HG02973 (cell line): ENCODE results near the gene DUSP12.
A peak's percentile ranks its signal among the peaks of the same experiment; 100 is the strongest.
"Not testable (repeated sequence)": the region's sequence is repeated elsewhere in the genome, so short reads cannot be mapped to it uniquely, and the experiment has no call there.

ENCODE experiments used
- ATAC-seq: cut with Tn5 transposase; IDR thresholded peaks from one replicate; pipeline ENCODE4 v1.9.1; 2021; ENCODE audit warnings: moderate library complexity; ENCODE audit not compliant: unreplicated experiment

Gene DUSP12

GRCh38 chr1:161768986-161769672 is 19.5 kb downstream of the DUSP12 start:
- ATAC-seq: no peak

- ATAC-seq: not testable (repeated sequence)
Observed at GRCh38 chr1:161769673-161770045, 20.1 kb downstream of the DUSP12 start.

GRCh38 chr1:161770250-161770649 is 20.7 kb downstream of the DUSP12 start:
- ATAC-seq: no peak

- no peak for ATAC-seq
Observed at GRCh38 chr1:161771161-161771560, 21.6 kb downstream of the DUSP12 start.

DNA sequence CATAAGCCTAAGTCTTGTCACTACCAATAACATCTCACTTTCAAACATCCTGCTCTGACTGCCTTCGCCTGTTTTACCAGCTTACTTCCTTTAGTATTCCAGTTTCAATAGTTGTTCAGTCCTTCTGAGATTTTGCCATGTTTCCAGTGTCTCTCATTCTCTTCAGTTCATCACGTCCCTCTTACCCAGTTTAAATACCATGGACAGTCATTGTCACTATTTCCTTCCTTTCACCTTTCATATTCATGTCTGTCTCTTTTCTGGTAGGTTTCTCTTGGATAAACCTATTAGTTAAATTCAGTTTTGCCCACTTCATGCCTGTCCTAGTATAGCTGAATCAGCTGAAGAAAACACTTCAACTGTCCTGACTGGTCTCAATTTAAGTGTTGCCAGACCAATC is 22.4 kb downstream of the DUSP12 start:
- no peak for ATAC-seq

DNA sequence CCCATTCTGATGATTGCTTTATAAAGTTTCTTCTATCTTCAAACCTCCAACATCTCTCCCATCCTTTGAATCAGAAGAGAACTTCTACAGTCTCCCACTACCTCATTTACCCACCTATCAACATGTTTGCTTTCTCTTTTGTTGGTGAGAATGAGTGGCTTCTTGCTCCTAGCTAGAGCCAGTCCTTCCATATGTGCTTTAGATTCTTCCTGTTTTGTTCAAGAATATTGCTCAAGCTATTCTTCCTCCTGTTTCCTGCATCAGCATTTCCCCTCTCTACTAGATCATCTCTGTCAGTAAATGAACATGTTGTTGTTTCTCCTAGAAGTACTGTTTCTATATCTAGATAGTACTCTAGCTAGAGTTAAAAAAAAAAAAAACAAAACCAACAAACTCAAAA is 22.8 kb downstream of the DUSP12 start:
- no peak for ATAC-seq

GRCh38 chr1:161773791-161774190 is 24.2 kb downstream of the DUSP12 start:
- ATAC-seq: no peak

DNA sequence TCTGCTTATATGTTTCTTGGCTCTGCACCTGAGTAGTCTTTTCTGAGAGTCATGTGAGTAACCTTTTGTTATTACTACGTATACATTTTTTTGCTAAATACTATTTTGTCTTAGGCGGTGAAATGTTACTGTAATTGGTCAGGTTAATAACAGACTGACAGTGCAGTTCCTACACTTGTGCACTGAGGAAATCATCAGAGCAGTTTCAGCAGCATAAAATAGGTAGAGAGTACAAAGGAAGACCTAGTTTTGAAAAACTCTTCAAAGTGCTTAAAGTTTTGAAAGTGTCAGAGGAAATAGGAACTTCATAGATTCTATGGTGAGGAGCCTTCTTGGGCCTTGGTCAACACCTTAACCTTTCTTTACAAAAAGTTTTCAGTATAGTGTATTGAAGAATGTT is 27.7 kb downstream of the DUSP12 start:
- no peak for ATAC-seq

GRCh38 chr1:161778522-161778921 is 28.9 kb downstream of the DUSP12 start:
- no peak for ATAC-seq

GRCh38 chr1:161779393-161779792 is 29.8 kb downstream of the DUSP12 start:
- no peak for ATAC-seq

DNA sequence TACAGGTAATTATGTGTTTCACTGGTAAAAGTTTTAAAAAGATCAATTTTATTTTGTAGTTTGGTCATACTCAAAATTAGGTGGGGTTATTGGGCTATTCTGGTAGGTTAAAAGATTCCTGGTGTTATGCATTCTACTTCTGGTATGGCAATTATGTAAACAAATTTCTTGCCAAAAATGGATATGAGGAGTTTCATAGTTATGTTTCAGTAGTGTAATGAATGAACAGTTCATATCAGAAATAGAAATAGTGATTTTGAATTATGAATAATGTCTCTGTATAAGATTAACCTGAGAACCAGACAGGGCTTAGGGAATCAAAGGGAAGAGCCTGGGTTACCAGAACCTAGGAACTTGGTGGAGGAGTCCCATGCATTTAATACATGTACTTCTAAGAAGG is 32.4 kb downstream of the DUSP12 start:
- peak; percentile 63 for ATAC-seq

- ATAC-seq: no peak
Observed at GRCh38 chr1:161782886-161783285, 33.3 kb downstream of the DUSP12 start.

- no peak for ATAC-seq
Observed at GRCh38 chr1:161784968-161785367, 35.4 kb downstream of the DUSP12 start.

GRCh38 chr1:161787355-161787754 is 37.8 kb downstream of the DUSP12 start:
- no peak for ATAC-seq

GRCh38 chr1:161790587-161791317 is 41.2 kb downstream of the DUSP12 start:
- no peak for ATAC-seq

DNA sequence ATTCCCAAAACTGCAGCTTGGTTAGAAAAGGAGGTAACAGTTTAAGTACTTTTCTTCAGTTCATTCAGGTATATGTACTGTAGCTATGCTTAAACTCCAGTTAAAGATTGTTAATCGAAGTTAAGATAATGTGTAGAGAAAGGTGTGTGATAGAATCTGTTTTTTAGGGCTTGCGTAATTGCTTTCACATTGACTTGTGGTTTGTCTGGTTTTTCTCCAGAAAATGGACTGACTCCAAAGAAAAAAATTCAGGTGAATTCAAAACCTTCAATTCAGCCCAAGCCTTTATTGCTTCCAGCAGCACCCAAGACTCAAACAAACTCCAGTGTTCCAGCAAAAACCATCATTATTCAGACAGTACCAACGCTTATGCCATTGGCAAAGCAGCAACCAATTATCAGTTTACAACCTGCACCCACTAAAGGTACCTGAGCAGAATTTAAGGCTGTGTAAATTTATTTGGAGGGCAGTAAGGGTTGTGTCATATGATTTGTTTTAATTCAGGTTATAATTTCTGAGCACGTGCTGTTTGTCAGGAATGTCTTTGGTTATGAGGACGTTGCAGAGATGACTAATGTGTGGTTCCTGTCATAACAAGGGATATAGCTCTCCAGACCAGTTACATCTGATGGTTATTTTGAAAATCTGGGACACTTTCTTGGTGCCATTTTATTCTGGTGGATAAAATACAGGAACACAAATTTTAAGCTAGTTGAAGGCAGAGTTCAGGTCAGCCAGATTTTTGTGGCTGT is 42.5 kb downstream of the DUSP12 start:
- ATAC-seq: no peak

GRCh38 chr1:161792740-161793139 is 43.2 kb downstream of the DUSP12 start:
- peak; percentile 73 for ATAC-seq

GRCh38 chr1:161799792-161800191 is 50.2 kb downstream of the DUSP12 start:
- ATAC-seq: no peak

GRCh38 chr1:161801955-161802354 is 52.4 kb downstream of the DUSP12 start:
- ATAC-seq: no peak

- no peak for ATAC-seq
Observed at GRCh38 chr1:161803181-161803580, 53.6 kb downstream of the DUSP12 start.

DNA sequence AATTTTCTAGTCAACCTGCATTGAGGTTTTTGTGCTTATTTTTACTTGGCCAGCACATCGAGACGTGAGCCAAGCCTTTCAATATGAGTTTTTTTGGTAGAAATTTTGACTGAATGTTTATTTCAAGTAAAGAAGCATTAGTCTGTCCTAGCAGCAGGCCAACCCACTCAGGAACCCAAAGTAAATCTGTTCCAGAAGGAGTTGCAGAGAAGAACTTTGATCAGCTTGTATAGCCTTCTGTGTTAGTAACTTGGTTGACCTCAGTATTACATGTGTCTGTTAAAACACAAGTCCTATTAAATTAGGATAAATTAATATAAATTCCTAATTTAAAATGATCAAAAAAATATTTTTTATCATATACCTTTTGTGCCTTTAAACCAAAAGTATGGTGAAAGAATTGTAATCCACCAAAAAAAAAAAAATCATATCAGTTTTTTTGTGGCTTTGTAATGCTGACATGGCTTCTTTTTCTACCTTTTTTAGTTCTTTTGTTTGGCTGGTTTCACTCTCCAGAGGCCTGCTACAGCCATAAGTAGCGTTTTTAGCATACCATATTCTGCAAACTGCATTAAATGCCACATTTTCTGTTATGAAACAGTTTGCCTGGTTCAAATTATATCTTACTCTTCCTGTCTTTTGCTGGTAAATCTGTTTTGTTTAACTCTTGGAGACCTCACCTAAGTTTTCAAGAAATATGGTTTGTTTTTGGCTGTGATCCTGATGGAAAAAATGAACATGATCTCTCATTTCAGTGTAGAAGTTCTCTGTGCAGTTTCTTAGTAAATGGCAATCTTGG is 56.0 kb downstream of the DUSP12 start:
- no peak for ATAC-seq
